ENCODE data around the gene MAP7D3.

GRCh38 chrX:136212557-136213111 lies 38.6 kb downstream of the MAP7D3 start:
- TF ChIP-seq CTCF (IDR thresholded peaks at IDR 0.05) (no peak), EP300 (IDR thresholded peaks at IDR 0.05; ENCODE audit: low read depth) (no peak), POLR2A (IDR thresholded peaks at IDR 0.05) (no peak)

Measured in transverse colon (tissue), 3 donors.